ENCODE data around the gene MYO16.

MYO16 gene

DNA sequence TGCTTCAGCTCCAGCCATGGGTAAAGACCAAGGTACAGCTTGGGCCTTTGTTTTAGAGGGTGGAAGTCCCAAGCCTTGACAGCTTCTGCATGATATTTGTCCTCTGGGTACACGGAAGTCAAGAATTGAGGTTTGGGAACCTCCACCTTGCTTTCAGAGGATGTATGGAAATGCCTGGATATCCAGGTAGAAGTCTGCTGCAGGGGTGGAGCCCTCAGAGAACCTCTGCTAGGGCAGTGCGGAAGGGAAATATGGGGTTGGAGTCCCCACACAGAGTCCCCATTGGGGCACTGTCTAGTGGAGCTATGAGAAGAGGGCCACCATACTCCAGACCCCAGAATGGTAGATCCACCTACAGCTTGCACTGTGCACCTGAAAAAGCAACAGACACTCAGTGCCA, 23.0 kb upstream of the MYO16 start:
- no peak for DNase-seq (ENCODE audit: low read depth)
- TF ChIP-seq, protein P1, sequence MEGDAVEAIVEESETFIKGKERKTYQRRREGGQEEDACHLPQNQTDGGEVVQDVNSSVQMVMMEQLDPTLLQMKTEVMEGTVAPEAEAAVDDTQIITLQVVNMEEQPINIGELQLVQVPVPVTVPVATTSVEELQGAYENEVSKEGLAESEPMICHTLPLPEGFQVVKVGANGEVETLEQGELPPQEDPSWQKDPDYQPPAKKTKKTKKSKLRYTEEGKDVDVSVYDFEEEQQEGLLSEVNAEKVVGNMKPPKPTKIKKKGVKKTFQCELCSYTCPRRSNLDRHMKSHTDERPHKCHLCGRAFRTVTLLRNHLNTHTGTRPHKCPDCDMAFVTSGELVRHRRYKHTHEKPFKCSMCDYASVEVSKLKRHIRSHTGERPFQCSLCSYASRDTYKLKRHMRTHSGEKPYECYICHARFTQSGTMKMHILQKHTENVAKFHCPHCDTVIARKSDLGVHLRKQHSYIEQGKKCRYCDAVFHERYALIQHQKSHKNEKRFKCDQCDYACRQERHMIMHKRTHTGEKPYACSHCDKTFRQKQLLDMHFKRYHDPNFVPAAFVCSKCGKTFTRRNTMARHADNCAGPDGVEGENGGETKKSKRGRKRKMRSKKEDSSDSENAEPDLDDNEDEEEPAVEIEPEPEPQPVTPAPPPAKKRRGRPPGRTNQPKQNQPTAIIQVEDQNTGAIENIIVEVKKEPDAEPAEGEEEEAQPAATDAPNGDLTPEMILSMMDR (IDR thresholded peaks at IDR 0.05; ENCODE audit: low read length, missing control alignments) = no peak
- H3K4me3 ChIP-seq (replicated peaks; ENCODE audit: low read depth, low read length) = no peak overlapping the region

DNA sequence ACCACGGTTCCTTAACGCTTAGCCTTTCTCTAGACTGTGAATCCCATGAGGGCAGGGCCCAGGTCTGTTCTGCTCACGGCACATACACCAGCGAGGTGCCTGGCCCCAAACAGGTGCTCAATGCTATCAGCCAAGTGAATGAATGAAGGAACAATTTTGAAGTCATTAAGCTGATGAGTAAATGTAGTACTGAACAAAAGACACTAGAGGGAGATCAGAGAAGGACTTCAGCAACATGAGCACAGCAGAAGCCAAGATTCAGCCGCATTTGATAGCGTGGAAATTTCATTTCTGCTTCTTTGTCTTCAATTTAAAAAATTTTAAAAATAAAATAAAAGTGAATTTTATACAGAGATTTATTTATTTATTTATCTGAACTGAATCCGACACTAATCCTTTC, 20.1 kb upstream of the MYO16 start:
- DNase-seq (ENCODE audit: low read depth) = peak; percentile 16
- TF ChIP-seq, protein P1 (IDR thresholded peaks at IDR 0.05; ENCODE audit: low read length, missing control alignments) = peak; percentile 21

DNA sequence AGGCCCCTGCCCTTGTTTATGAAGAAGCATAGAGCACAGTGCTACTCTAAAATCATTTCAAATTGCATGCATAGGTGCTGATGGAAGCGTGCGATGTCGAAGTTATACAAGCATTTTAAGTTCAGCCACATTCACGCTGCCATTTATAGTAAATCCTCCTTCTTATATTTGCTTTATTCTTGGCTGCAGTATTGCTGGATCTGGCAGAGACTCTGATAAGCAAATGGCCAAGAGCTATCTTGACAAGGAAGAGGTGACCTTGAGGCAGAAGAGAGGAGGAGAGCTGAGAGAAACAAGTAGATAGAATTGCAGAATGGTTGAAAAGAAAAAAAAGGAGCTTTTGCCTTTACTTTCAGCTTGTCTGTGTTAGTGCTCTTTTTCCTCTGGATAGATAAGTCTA, 18.9 kb upstream of the MYO16 start:
- H3K4me3 ChIP-seq (replicated peaks; ENCODE audit: low read depth, low read length) = no peak overlapping the region
- TF ChIP-seq, protein P1 (IDR thresholded peaks at IDR 0.05; ENCODE audit: low read length, missing control alignments) = no peak
- DNase-seq (ENCODE audit: low read depth) = no peak

More for the DNA sequence above, 20.1 kb upstream of the MYO16 start:
- no peak overlapping the region for H3K4me3 ChIP-seq (replicated peaks; ENCODE audit: low read depth, low read length)

DNA sequence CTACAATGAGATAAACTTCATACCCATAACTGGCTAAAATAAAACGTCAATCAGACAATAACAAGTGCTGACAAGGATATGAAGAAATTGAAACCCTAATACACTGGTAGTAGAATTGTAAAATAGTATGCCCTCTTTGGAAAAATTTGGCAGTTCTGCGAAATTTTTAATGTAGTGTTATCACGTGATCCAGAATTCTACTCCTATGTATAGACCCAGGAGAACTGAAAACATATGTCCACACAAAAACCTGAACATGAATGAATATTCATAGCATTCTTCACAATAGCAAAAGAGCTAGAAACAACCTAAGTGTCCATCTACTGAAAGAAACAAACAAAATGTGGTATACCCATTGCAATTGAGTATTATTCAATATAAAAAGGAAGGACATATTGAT, 14.2 kb upstream of the MYO16 start:
- no peak for DNase-seq (ENCODE audit: low read depth)

DNA sequence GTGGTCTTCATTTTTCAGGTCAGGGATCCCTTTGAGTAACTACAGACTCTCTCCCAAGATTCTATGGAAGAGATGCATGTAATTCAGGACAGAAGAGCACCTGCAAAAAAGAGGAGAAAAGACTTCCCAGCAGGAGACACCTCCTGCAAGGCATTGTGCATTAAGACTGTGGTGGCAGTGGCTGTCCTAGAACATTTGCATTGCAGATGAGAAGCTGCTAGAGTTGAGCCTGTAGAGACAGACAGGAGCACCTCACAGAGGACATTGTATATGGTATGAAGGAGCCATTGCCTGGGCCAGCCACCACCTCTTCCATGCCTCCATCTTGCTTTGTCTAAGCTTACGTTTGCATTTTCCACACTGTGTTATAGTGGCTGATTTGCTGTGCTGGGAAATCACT, 11.2 kb upstream of the MYO16 start:
- no peak for DNase-seq (ENCODE audit: low read depth)
- H3K4me3 ChIP-seq (replicated peaks; ENCODE audit: low read depth, low read length) = no peak overlapping the region
- TF ChIP-seq, protein P1 (IDR thresholded peaks at IDR 0.05; ENCODE audit: low read length, missing control alignments) = no peak

More for the DNA sequence above, 14.2 kb upstream of the MYO16 start:
- TF ChIP-seq, protein P1 (IDR thresholded peaks at IDR 0.05; ENCODE audit: low read length, missing control alignments) = no peak
- no peak overlapping the region for H3K4me3 ChIP-seq (replicated peaks; ENCODE audit: low read depth, low read length)

DNA sequence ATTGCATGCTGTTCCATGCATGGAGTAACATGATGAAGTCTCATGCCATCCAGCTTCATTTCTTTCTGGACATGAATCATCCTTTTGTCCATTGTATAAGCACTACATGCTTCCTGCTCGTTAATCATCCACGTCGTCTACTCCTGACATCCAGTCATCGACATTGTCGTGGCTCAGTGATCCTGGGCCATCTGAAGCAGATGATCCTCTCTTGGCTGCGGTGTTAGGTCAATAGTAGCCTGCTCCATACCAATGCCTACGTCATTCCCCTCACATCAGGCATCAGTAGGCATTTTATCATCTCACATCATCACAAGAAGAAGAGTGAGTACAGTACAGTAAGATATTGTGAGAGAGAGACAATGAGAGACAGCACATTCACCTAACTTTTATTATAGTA, 7.9 kb upstream of the MYO16 start:
- no peak for DNase-seq (ENCODE audit: low read depth)
- no peak overlapping the region for H3K4me3 ChIP-seq (replicated peaks; ENCODE audit: low read depth, low read length)
- TF ChIP-seq, protein P1 (IDR thresholded peaks at IDR 0.05; ENCODE audit: low read length, missing control alignments) = no peak

DNA sequence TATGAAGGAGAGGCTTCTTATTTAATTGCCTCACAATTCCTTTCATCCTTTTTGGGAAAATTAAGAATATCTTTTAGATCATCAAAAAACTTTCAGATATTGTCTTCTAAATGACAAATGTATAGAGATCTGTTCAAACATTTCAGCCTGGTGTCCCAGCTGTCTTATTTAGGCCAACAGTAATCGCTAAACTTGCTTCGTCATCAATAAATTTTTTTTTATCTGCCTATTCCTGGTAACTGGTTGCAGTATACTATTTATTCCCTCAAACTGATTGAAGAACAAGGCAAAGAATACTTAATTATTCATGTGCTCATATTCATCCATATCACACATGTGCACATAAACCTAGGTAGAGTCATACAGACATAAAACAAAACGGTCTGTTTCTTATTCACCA, 5.3 kb upstream of the MYO16 start:
- TF ChIP-seq, protein P1 (IDR thresholded peaks at IDR 0.05; ENCODE audit: low read length, missing control alignments) = no peak

More for the DNA sequence above, 5.3 kb upstream of the MYO16 start:
- no peak for DNase-seq (ENCODE audit: low read depth)
- H3K4me3 ChIP-seq (replicated peaks; ENCODE audit: low read depth, low read length) = no peak overlapping the region

Data from fibroblast of pulmonary artery (primary cell).